Measurements from ENCODE around the gene MIB1. TPM values are rescaled to one million over a fixed set of nuclear protein-coding genes. Genes with fewer than 3 reads are reported as not detected.
A peak's percentile ranks its signal among the peaks of the same experiment; 100 is the strongest.
"Not testable (repeated sequence)": the region's sequence is repeated elsewhere in the genome, so short reads cannot be mapped to it uniquely, and the experiment has no call there.

The MIB1 gene
- total RNA-seq, 1 donor from 2014 or later: 31.3 TPM

DNA sequence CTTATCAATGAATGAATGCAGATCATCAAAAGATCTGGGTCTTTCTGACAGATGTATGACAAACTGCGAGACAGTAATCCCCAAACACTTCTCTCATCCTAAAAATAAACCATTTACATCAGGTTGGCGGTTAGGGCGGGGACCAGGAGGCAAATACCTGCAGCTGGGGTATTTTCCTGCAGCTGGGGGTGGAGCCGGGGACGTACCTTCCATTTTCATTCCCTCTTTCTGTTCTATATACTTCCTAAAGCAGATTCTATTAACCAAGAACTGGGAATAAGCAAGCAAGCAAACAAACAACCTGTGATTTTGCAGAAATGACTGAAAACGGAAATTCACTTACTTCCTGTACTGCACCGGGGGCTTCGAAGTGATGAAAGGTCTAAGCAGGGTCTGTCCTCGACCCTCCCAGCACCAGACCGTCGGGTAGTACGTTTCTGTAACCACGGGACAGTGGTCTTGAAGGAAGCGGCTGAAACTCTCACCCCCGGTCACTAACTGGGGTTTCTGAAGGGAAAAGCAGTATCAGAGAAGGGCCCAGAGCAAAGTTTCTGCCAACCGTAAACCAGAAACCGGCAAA lies 37.3 kb upstream of the MIB1 start:
- H3K9me3 ChIP-seq: no peaks in the 10 kb centered on the region
- ATAC-seq: no peak
- peaks cover 10% of the 10 kb centered on the region for H3K4me1 ChIP-seq
- H3K4me3 ChIP-seq: peak overlapping the region; percentile 80
- intact Hi-C loops (cut with DNase I): no loop called here
- peak overlapping the region; percentile 91 for H3K27ac ChIP-seq
- H3K27me3 ChIP-seq: no peaks in the 10 kb centered on the region
- H3K36me3 ChIP-seq: no peaks in the 10 kb centered on the region
- DNase-seq: no peak
- TF ChIP-seq, protein P1, sequence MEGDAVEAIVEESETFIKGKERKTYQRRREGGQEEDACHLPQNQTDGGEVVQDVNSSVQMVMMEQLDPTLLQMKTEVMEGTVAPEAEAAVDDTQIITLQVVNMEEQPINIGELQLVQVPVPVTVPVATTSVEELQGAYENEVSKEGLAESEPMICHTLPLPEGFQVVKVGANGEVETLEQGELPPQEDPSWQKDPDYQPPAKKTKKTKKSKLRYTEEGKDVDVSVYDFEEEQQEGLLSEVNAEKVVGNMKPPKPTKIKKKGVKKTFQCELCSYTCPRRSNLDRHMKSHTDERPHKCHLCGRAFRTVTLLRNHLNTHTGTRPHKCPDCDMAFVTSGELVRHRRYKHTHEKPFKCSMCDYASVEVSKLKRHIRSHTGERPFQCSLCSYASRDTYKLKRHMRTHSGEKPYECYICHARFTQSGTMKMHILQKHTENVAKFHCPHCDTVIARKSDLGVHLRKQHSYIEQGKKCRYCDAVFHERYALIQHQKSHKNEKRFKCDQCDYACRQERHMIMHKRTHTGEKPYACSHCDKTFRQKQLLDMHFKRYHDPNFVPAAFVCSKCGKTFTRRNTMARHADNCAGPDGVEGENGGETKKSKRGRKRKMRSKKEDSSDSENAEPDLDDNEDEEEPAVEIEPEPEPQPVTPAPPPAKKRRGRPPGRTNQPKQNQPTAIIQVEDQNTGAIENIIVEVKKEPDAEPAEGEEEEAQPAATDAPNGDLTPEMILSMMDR (IDR thresholded peaks at IDR 0.05): no peak

DNA sequence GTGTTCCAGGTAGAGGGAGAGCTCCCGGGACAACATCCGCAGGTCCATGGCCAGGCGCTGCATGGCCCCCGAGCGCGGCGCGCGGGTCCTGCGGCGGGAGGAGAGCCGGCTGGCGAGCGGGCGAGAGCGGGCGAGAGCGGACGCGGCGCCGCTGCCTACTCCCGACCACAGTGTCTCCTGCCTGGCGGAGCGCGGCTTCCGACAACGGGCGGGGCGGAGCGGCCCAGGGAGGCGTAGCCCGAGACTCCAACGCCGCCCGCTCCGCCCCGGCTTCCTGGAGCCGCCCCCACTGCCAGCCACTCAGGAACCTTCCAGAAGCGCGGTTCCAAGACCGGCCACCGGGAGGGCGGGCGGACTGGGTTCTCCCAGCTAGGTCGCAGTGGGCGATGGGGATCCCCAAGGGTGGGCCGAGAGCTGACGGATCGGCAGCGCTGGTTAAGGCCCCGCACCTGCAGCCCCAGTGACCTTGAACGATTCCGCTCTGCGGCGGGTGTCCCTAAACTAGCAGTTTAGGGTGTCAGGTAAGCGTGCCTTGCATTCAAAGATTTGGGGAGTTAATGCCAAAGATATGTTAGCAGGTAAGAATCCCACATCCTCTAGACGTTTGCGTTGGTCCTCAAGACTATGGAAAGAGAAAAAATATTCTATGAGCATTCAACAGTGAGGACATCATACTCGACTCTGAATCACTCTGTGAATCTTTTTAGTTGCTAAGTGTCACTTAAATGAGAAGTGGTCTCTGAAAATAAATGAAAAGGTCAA lies 35.8 kb upstream of the MIB1 start, which contains the start of gene ABHD3:
TSS of gene ABHD3 (minus strand) at position 172 of the 762 bp plus-strand sequence. CDS start at position 63, 109 bp downstream.
- Histone ChIP-seq H3K4me3 (peak within 1 kb of the TSS; percentile 80), H3K36me3 (no peaks in the 10 kb centered on the region), H3K4me1 (peaks cover 10% of the 10 kb centered on the region), H3K27me3 (no peaks in the 10 kb centered on the region), H3K27ac (peak within 1 kb of the TSS; percentile 91), H3K9me3 (no peaks in the 10 kb centered on the region)
- DNase-seq: peak; percentile 98
- intact Hi-C loops (cut with DNase I): no loop called here
- peak; percentile 99 for ATAC-seq
- TF ChIP-seq, protein P1 (IDR thresholded peaks at IDR 0.05): peak; percentile 55

DNA sequence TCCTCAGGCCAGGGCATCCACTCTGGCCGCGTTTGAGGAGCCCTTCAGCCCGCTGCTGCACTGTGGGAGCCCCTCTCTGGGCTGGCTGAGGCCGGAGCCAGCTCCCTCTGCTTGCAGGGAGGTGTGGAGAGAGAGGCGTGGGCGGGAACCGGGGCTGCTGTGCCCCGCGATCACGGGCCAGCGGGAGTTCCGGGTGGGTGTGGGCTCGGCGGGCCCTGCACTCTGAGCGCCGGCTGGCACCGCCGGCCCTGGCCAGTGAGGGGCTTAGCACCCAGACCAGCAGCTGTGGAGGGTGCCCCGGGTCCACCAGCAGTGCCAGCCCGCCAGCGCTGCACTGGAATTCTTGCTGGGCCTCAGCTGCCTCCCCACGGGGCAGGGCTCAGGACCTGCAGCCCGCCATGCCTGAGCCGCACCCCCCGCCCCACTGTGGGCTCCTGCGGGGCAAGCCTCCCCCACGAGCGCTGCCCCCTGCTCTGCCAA lies 34.2 kb upstream of the MIB1 start:
- DNase-seq (no peak), ATAC-seq (no peak)
- TF ChIP-seq, protein P1 (IDR thresholded peaks at IDR 0.05): no peak
- intact Hi-C loops (cut with DNase I): no loop called here
- no peak overlapping the region for H3K27ac ChIP-seq
- no peaks in the 10 kb centered on the region for H3K36me3 ChIP-seq
- H3K4me1 ChIP-seq: peaks cover 10% of the 10 kb centered on the region
- no peaks in the 10 kb centered on the region for H3K9me3 ChIP-seq
- no peaks in the 10 kb centered on the region for H3K27me3 ChIP-seq
- H3K4me3 ChIP-seq: no peak overlapping the region

DNA sequence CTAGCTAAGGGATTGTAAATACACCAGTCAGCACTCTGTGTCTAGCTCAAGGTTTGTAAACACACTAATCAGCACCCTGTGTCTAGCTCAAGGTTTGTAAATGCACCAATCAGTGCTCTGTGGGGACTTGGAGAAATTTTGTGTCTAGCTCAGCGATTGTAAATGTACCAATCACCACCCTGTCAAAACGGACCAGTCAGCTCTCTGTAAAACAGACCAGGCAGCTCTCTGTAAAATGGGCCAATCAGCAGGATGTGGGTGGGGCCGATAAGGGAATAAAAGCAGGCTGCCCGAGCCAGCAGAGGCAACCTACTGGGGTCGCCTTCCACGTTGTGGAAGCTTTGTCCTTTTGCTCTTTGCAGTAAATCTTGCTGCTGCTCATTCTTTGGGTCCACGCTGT lies 33.5 kb upstream of the MIB1 start:
- DNase-seq; H3K27ac ChIP-seq; H3K9me3 ChIP-seq; H3K4me3 ChIP-seq; intact Hi-C loops (cut with DNase I); H3K27me3 ChIP-seq; ATAC-seq; H3K36me3 ChIP-seq: not testable (repeated sequence)
- peaks cover 10% of the 10 kb centered on the region for H3K4me1 ChIP-seq

DNA sequence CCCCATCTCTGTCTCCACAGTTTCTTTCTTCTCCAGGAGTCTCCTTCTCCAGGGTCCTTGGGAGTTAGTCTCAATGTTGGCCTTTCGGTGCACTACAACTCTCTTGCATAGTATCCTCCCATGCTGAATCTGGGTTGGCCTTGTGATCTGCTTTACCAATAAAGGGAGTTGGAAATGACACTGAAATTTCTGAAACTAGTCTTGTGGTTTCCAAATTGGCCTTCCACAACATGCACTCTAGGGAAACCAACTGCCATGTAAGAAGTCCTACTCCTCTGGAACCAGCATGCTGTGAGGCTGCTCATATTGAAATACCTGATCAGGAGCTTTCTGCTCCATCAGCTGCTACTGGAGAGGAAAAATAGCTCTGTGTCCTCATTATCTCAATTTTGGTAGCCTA lies 26.1 kb upstream of the MIB1 start:
- H3K27me3 ChIP-seq: no peaks in the 10 kb centered on the region
- TF ChIP-seq, protein P1 (IDR thresholded peaks at IDR 0.05): no peak
- no peaks in the 10 kb centered on the region for H3K36me3 ChIP-seq
- ATAC-seq (no peak), DNase-seq (no peak)
- H3K4me1 ChIP-seq: no peaks in the 10 kb centered on the region
- H3K9me3 ChIP-seq: no peaks in the 10 kb centered on the region
- intact Hi-C loops (cut with DNase I): no loop called here
- no peak overlapping the region for H3K4me3 ChIP-seq
- H3K27ac ChIP-seq: no peak overlapping the region

DNA sequence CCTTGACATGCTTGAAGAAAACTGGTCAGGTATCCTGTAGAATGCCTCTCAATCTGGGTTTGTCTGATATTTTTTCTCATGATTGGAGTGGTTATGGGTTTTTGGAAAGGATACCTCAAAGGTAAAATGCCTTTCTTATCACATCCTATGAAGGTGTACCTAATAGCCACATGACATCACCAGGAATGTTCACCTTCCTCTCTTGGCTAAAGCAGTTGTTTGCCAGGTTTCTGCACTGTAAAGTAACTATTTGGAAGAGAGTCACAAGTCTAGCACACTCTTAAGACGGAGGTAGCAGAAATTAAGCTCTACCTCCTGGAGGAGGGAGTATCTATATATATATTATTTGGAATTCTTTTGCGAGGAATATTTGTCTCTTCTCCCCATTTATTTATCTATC lies 17.9 kb upstream of the MIB1 start:
- no peaks in the 10 kb centered on the region for H3K27me3 ChIP-seq
- DNase-seq: no peak
- no peaks in the 10 kb centered on the region for H3K4me1 ChIP-seq
- no peaks in the 10 kb centered on the region for H3K9me3 ChIP-seq
- H3K27ac ChIP-seq: no peak overlapping the region
- H3K36me3 ChIP-seq: no peaks in the 10 kb centered on the region
- intact Hi-C loops (cut with DNase I): no loop called here
- TF ChIP-seq, protein P1 (IDR thresholded peaks at IDR 0.05): no peak
- no peak overlapping the region for H3K4me3 ChIP-seq
- peak; percentile 89 for ATAC-seq

Measured in upper lobe of right lung (tissue), 1 donor.